ENCODE data around the gene NADSYN1.

NADSYN1 gene

DNA sequence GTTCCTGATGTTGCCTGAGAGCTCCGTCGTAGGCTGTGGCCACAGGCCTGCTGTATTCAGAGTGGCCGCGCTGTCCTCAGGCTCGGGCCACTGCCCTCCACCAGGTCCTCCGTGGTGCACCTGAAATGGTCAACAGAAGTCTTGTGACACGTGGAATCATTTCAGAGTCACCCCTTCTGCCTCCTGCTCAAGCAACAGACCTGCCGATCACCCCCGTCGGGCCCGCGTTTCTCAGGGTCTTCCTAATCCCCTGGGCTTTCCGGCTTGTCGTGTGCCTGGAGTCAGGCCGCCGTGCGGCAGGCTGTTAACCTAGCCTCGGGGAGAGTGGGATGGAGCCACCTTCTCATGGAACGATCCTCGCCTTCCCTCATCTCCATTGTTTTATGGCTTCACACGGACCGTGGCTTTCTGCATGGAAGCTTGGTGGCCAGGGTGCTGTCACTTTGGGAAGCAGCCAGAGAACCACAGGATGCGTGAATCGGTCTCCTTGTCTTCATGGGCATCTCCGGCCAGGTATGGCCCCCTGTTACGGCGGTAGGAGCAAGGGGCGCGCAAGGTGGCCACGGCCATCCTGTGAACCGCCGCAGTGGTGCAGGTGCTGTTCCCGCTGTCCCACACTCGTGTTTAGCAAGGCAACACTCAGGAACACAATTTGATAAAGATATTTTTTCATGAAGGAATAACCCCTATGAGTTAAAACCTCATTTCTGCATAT, 24.1 kb downstream of the NADSYN1 start:
- DNase-seq (ENCODE audit: low read depth), result no peak
- H3K4me3 ChIP-seq (replicated peaks; ENCODE audit: low read depth, low read length), result no peak overlapping the region
- TF ChIP-seq, protein P1, sequence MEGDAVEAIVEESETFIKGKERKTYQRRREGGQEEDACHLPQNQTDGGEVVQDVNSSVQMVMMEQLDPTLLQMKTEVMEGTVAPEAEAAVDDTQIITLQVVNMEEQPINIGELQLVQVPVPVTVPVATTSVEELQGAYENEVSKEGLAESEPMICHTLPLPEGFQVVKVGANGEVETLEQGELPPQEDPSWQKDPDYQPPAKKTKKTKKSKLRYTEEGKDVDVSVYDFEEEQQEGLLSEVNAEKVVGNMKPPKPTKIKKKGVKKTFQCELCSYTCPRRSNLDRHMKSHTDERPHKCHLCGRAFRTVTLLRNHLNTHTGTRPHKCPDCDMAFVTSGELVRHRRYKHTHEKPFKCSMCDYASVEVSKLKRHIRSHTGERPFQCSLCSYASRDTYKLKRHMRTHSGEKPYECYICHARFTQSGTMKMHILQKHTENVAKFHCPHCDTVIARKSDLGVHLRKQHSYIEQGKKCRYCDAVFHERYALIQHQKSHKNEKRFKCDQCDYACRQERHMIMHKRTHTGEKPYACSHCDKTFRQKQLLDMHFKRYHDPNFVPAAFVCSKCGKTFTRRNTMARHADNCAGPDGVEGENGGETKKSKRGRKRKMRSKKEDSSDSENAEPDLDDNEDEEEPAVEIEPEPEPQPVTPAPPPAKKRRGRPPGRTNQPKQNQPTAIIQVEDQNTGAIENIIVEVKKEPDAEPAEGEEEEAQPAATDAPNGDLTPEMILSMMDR (IDR thresholded peaks at IDR 0.05; ENCODE audit: low read length, missing control alignments), result no peak

DNA sequence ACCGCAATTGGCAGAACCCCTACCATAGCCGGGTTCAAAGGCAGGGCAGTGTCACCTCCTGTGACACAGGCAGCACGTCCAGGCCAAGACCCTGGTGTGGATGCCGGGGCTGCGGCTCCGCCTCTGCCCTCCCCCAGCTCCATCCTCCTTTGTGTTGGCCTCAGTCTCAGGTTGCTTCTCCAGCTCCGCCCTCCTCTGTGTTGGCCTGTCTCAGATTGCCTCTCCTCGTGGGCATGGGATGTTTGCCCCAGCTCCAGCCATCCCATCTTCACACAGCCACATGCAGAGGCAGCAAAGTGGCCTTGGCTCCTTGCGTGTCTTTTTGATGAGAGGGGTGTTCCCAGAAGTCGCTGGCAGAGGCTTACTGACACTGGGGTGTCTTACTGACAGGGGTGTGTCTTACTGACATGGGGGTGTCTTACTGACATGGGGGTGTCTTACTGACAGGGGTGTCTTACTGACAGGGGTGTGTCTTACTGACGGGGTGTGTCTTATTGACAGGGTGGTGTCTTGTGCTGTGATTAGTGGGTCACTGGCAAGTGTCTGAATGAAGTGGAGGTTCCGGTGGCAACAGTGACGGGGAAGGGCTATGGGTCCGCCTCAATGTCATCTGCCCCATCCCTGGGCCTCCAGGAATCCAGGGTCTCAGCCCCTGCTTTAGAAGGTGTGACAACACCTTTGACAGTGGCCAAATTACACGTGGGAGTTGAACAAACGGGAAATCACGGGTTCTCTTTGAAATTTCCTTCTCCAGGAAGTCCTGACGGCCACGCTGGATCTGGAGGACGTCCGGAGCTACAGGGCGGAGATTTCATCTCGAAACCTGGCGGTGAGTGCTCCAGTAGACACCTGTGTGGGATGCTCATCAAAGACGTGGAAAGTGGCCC, 24.9 kb downstream of the NADSYN1 start:
- TF ChIP-seq, protein P1 (IDR thresholded peaks at IDR 0.05; ENCODE audit: low read length, missing control alignments), result no peak
- no peak overlapping the region for H3K4me3 ChIP-seq (replicated peaks; ENCODE audit: low read depth, low read length)
- no peak for DNase-seq (ENCODE audit: low read depth)

DNA sequence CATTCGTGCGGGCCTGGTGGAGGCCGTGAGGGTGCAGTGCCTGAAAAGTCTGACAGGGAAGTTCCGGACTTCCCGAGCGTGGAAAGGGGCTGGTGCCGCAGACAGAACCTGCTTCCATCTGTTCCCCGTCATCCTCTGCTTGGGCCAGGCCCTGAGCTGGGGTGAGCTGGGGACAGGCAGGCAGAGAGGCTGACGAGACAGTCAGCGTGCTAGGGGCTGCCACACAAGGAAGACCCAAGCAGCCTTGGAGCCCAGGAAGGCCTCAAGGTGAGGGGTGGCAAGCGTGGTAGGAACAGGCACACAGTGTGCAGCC, 25.5 kb downstream of the NADSYN1 start:
- TF ChIP-seq, protein P1 (IDR thresholded peaks at IDR 0.05; ENCODE audit: low read length, missing control alignments), result no peak
- no peak overlapping the region for H3K4me3 ChIP-seq (replicated peaks; ENCODE audit: low read depth, low read length)
- no peak for DNase-seq (ENCODE audit: low read depth)

DNA sequence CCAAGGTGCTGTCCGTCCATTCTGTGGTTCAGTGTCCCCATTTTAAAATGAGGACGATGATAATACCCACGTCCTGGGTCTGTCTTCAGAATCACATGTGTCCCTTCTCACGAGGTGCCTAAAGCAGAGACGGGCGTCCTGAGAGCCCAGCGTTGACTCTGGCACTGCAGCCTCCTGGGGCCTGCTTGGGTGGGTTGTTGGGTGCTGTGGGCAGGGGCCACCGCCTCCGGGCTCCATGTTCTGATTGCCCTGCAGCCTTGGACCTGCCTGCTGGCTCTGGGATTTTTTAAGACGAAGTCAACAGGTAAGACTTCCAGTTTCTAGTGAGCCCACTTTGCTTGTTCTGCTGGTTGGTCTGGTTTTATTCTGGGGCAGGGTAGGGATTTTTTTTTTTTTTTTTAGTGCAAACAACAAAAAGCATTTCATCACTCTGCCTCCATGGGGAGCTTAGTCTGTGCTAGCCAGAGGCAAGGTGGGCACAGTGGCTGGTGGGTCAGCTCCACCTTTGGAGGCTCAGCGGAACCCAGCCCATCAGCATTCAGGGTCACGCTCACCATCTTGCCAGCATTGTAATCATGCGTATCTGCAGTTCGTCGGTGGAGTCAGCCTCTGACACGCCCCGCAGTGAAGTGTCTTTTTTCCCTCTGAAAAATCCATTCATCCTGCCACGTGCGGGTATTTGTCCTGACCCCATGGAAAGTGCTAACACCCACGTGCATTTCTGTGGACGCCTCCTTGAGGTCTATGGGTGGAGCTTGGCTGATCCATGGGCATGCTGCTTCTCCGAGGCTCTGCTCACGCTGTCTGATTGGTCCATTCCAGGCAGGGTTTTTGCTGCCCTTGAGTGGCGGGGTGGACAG, 28.3 kb downstream of the NADSYN1 start:
- no peak for DNase-seq (ENCODE audit: low read depth)
- TF ChIP-seq, protein P1 (IDR thresholded peaks at IDR 0.05; ENCODE audit: low read length, missing control alignments), result no peak
- H3K4me3 ChIP-seq (replicated peaks; ENCODE audit: low read depth, low read length), result no peak overlapping the region

DNA sequence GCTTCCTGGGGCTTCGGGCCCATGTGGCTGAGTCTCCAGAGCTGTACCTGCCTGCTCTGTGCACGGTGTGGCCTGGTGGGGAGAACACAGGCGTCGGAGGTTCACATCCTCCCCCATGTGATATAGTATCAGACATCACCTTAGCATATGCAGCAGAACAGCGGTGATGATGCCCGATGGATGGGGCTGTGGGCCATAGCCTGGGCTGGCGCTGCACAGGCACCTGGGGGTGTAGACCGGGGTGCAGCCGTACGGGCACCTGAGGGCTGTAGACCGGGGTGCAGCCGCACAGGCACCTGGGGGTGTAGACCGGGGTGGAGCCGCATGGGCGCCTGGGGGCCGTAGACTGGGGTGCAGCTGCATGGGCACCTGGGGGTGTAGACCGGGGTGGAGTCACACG, 29.2 kb downstream of the NADSYN1 start:
- TF ChIP-seq, protein P1 (IDR thresholded peaks at IDR 0.05; ENCODE audit: low read length, missing control alignments), result no peak
- no peak overlapping the region for H3K4me3 ChIP-seq (replicated peaks; ENCODE audit: low read depth, low read length)
- DNase-seq (ENCODE audit: low read depth), result no peak

DNA sequence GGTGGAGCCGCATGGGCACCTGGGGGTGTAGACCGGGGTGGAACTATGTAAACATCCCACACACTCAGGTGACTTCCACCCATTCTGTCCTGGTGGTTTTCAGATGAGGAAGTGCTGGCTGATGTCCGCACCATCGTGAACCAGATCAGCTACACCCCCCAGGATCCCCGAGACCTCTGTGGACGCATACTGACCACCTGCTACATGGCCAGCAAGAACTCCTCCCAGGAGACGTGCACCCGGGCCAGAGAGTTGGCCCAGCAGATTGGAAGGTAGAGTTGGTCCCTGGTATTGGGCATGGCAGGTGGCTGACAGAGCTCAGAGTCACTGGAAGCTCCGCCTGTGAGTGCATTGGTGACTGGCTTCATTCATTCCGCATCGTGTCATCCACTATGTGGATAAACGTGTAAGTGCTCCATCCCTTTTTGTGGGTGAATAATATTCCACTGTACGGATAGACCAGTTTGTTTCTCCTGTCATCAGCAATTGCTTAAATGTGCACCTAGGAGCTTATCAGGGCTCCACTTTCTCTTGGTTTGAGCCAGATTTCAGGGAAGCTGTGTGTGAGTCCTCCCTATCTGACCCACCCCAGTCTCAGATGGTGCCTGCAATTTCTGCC, 29.9 kb downstream of the NADSYN1 start:
- no peak for DNase-seq (ENCODE audit: low read depth)
- no peak overlapping the region for H3K4me3 ChIP-seq (replicated peaks; ENCODE audit: low read depth, low read length)
- TF ChIP-seq, protein P1 (IDR thresholded peaks at IDR 0.05; ENCODE audit: low read length, missing control alignments), result no peak

Measured in fibroblast of pulmonary artery (primary cell).